CD4-positive, alpha-beta memory T cell (primary cell): ENCODE data around the gene ARRDC3. TPM values are rescaled to one million over a fixed set of nuclear protein-coding genes. Genes with fewer than 3 reads are reported as not detected.
"Not testable (repeated sequence)": the region's sequence is repeated elsewhere in the genome, so short reads cannot be mapped to it uniquely, and the experiment has no call there.

ENCODE experiments used
- CTCF ChIA-PET: fragments of 350-600 bp; sonication (Branson Sonifier 250); formaldehyde crosslinking; loops from one replicate; lab custom pipeline; 2021; ENCODE audit warnings: inconsistent platforms; ENCODE audit not compliant: partially characterized antibody; lab: Charles Lee
- POLR2A ChIA-PET: fragments of 350-600 bp; sonication (Branson Sonifier 250); formaldehyde crosslinking; loops from one replicate; lab custom pipeline; 2021; ENCODE audit not compliant: partially characterized antibody; lab: Charles Lee
- DNase-seq, 5 donors: peaks; one replicate each; pipeline versions ENCODE4 v3.0.0 to v3.0.0-alpha.2; 2020 to 2022; ENCODE audit warnings: mixed read lengths in 1 of 5
- H3K27ac ChIP-seq: one replicate; pipeline ENCODE4 v1.7.0; 2013; ENCODE audit warnings: low read depth, low read length
- H3K27me3 ChIP-seq: 2 replicates; pipeline ENCODE4 v1.7.0; 2013; ENCODE audit warnings: mild to moderate bottlenecking, low read length, moderate library complexity; ENCODE audit not compliant: insufficient read depth
- H3K36me3 ChIP-seq: 2 replicates; pipeline ENCODE4 v1.7.0; 2013; ENCODE audit warnings: mild to moderate bottlenecking, low read length, moderate library complexity; ENCODE audit not compliant: insufficient read depth
- H3K4me1 ChIP-seq: 2 replicates; pipeline ENCODE4 v1.7.0; 2013; ENCODE audit warnings: mild to moderate bottlenecking, low read length, moderate library complexity; ENCODE audit not compliant: insufficient read depth
- H3K4me3 ChIP-seq, 2 donors: one replicate each; pipeline ENCODE4 v1.7.0; 2013; ENCODE audit warnings: low read length in 2 of 2, mild to moderate bottlenecking in 1 of 2
- H3K9me3 ChIP-seq, 2 donors: one replicate each; pipeline ENCODE4 v1.7.0; 2013; ENCODE audit warnings: low read length in 2 of 2, control low read depth in 1 of 2; ENCODE audit not compliant: control insufficient read depth in 1 of 2
- H3K27ac Mint-ChIP-seq, 7 donors: one replicate each; pipeline ENCODE4 v1.8.0; 2020 to 2021; ENCODE audit warnings: mixed read lengths in 7 of 7, mild to moderate bottlenecking in 6 of 7, inconsistent platforms in 3 of 7, moderate library complexity in 3 of 7
- H3K27me3 Mint-ChIP-seq, 2 donors: one replicate each; pipeline ENCODE4 v1.8.0; 2020 to 2021; ENCODE audit warnings: mixed read lengths in 2 of 2
- H3K36me3 Mint-ChIP-seq, 2 donors: one replicate each; pipeline ENCODE4 v1.8.0; 2020 to 2021; ENCODE audit warnings: mixed read lengths in 2 of 2, inconsistent platforms in 1 of 2, mild to moderate bottlenecking in 1 of 2
- H3K4me1 Mint-ChIP-seq, 4 donors: one replicate each; pipeline ENCODE4 v1.8.0; 2020 to 2021; ENCODE audit warnings: mixed read lengths in 4 of 4, mild to moderate bottlenecking in 1 of 4
- H3K4me3 Mint-ChIP-seq, 8 donors: one replicate each; pipeline ENCODE4 v1.8.0; 2020 to 2021; ENCODE audit warnings: mixed read lengths in 8 of 8, mild to moderate bottlenecking in 7 of 8, moderate library complexity in 6 of 8, inconsistent platforms in 3 of 8
- H3K9me3 Mint-ChIP-seq, 8 donors: one replicate each; pipeline ENCODE4 v1.8.0; 2020 to 2021; ENCODE audit warnings: mixed read lengths in 8 of 8, mild to moderate bottlenecking in 5 of 8, inconsistent platforms in 3 of 8, moderate library complexity in 1 of 8
- intact Hi-C: fragments of 100-400 bp; cut with micrococcal nuclease; formaldehyde crosslinking; loops from one replicate; pipeline ENCODE4 v1.15.1; 2023
- polyA plus RNA-seq, 2 donors: library from polyadenylated mRNA; unstranded; fragments of 300-500 nt; fragmentation: Illumina TruSeq; gene quantifications; one replicate each; pipeline ENCODE4 v1.2.3, GENCODE V29; 2021
- total RNA-seq, 2 experiments: library from RNA; stranded (reverse); gene quantifications; one replicate each; pipeline ENCODE4 v1.2.3, GENCODE V29; 2021

ARRDC3 gene
- total and polyA plus RNA-seq, 4 experiments from 2014 or later, result 46.7 to 130 (median 95.0) TPM

- POLR2A ChIA-PET, result no interaction called here
- no peaks in the 10 kb centered on the region for H3K4me1 ChIP-seq
- H3K9me3 ChIP-seq, result no peaks in the 10 kb centered on the region
- H3K36me3 ChIP-seq, result no peaks in the 10 kb centered on the region
- no peak for DNase-seq
- H3K36me3 Mint-ChIP-seq, result peaks cover 0 to 3% of the 10 kb centered on the region in 2 donors
- no peaks in the 10 kb centered on the region for H3K4me1 Mint-ChIP-seq
- intact Hi-C loops, result no loop called here
- no peak overlapping the region for H3K4me3 ChIP-seq
- no peak overlapping the region for H3K27ac Mint-ChIP-seq
- no peaks in the 10 kb centered on the region for H3K27me3 Mint-ChIP-seq
- H3K27me3 ChIP-seq, result no peaks in the 10 kb centered on the region
- H3K4me3 Mint-ChIP-seq, result no peak overlapping the region
- H3K9me3 Mint-ChIP-seq, result no peaks in the 10 kb centered on the region
- H3K27ac ChIP-seq, result no peak overlapping the region
- CTCF ChIA-PET, result no interaction called here
These were observed 20.3 kb upstream of the ARRDC3 start for GRCh38 chr5:91403438-91403837.

- Histone ChIP-seq H3K4me1 (no peaks in the 10 kb centered on the region), H3K27ac (no peak overlapping the region), H3K9me3 (no peaks in the 10 kb centered on the region), H3K27me3 (no peaks in the 10 kb centered on the region), H3K4me3 (no peak overlapping the region), H3K36me3 (no peaks in the 10 kb centered on the region)
- no peaks in the 10 kb centered on the region for H3K27me3 Mint-ChIP-seq
- peaks cover 0 to 7% of the 10 kb centered on the region in 2 donors for H3K36me3 Mint-ChIP-seq
- H3K27ac Mint-ChIP-seq, result no peak overlapping the region
- no peaks in the 10 kb centered on the region for H3K9me3 Mint-ChIP-seq
- H3K4me1 Mint-ChIP-seq, result peaks cover 0 to 5% (median under 1%) of the 10 kb centered on the region in 4 donors
- H3K4me3 Mint-ChIP-seq, result no peak overlapping the region
- ChIA-PET POLR2A (no interaction called here), CTCF (no interaction called here)
- intact Hi-C loops, result no loop called here
- DNase-seq, result no peak
These were observed 18.1 kb upstream of the ARRDC3 start for GRCh38 chr5:91401175-91401574.

- Mint-ChIP-seq H3K4me1 (peaks cover 0 to 5% (median under 1%) of the 10 kb centered on the region in 4 donors), H3K27me3 (no peaks in the 10 kb centered on the region), H3K4me3 (no peak overlapping the region), H3K36me3 (peaks cover 0 to 7% of the 10 kb centered on the region in 2 donors), H3K27ac (peak overlapping the region in 1 of 7 donors; percentile 37), H3K9me3 (no peaks in the 10 kb centered on the region)
- ChIA-PET POLR2A (interaction anchor here (0.6 to 1.0 kb wide), 2 partner anchors 61 to 174 kb away, joined by 3 to 5 read pairs; no protein-coding TSS in a partner anchor), CTCF (interaction anchor here (3.2 kb wide), 1 partner anchor 12 kb away, joined by 15 read pairs; no protein-coding TSS in a partner anchor)
- no peak for DNase-seq
- Histone ChIP-seq H3K4me3 (no peak overlapping the region), H3K36me3 (no peaks in the 10 kb centered on the region), H3K4me1 (no peaks in the 10 kb centered on the region), H3K27ac (no peak overlapping the region), H3K27me3 (no peaks in the 10 kb centered on the region), H3K9me3 (no peaks in the 10 kb centered on the region)
- intact Hi-C loops, result no loop called here
These were observed 14.7 kb upstream of the ARRDC3 start for GRCh38 chr5:91397791-91398190.

- POLR2A ChIA-PET, result interaction anchor here (1.1 kb wide), 1 partner anchor 9 kb away, joined by 4 read pairs; no protein-coding TSS in a partner anchor
- Histone ChIP-seq H3K27me3 (no peaks in the 10 kb centered on the region), H3K4me3 (no peak overlapping the region), H3K9me3 (no peaks in the 10 kb centered on the region), H3K36me3 (no peaks in the 10 kb centered on the region), H3K4me1 (no peaks in the 10 kb centered on the region), H3K27ac (no peak overlapping the region)
- peak in 1 of 5 donors; percentile 12 for DNase-seq
- Mint-ChIP-seq H3K36me3 (no peaks in the 10 kb centered on the region), H3K9me3 (no peaks in the 10 kb centered on the region), H3K4me1 (peaks cover 0 to 5% (median 3%) of the 10 kb centered on the region in 4 donors), H3K27me3 (no peaks in the 10 kb centered on the region), H3K4me3 (no peak overlapping the region), H3K27ac (no peak overlapping the region)
- intact Hi-C loops, result no loop called here
- CTCF ChIA-PET, result interaction anchor here (1.2 to 9.1 kb wide), 3 partner anchors 29 to 171 kb away, joined by 3 to 280 read pairs (median 10); no protein-coding TSS in a partner anchor
These were observed 7.2 kb upstream of the ARRDC3 start for GRCh38 chr5:91390268-91390667.

- H3K27ac Mint-ChIP-seq, result peak overlapping the region in 1 of 7 donors; percentile 53
- H3K27me3 Mint-ChIP-seq, H3K9me3 ChIP-seq, H3K36me3 Mint-ChIP-seq, H3K9me3 Mint-ChIP-seq, H3K27me3 ChIP-seq, DNase-seq, H3K4me1 Mint-ChIP-seq, H3K27ac ChIP-seq, H3K4me1 ChIP-seq, H3K4me3 ChIP-seq, H3K36me3 ChIP-seq, H3K4me3 Mint-ChIP-seq: not testable (repeated sequence)
- intact Hi-C loops, result loop anchor here (10.0 kb wide), 1 partner anchor 525 kb away; no protein-coding TSS in a partner anchor
- ChIA-PET POLR2A (interaction anchor here (1.1 kb wide), 1 partner anchor 9 kb away, joined by 4 read pairs; no protein-coding TSS in a partner anchor), CTCF (interaction anchor here (1.2 to 9.1 kb wide), 4 partner anchors 30 to 170 kb away, joined by 3 to 285 read pairs (median 145); no protein-coding TSS in a partner anchor)
These were observed 6.4 kb upstream of the ARRDC3 start for GRCh38 chr5:91389555-91389954.

GRCh38 chr5:91388362-91388761 lies 5.2 kb upstream of the ARRDC3 start:
- ChIA-PET POLR2A (no interaction called here), CTCF (interaction anchor here (7.2 to 9.1 kb wide), 3 partner anchors 32 to 169 kb away, joined by 92 to 285 read pairs (median 280); no protein-coding TSS in a partner anchor)
- no peaks in the 10 kb centered on the region for H3K27me3 Mint-ChIP-seq
- peaks cover 12% of the 10 kb centered on the region for H3K4me1 ChIP-seq
- no peak overlapping the region for H3K4me3 ChIP-seq
- H3K36me3 Mint-ChIP-seq, result peaks cover 0 to 3% of the 10 kb centered on the region in 2 donors
- no peaks in the 10 kb centered on the region for H3K9me3 ChIP-seq
- no peak for DNase-seq
- H3K4me1 Mint-ChIP-seq, result peaks cover 16 to 22% (median 17%) of the 10 kb centered on the region in 4 donors
- H3K4me3 Mint-ChIP-seq, result no peak overlapping the region
- no peaks in the 10 kb centered on the region for H3K36me3 ChIP-seq
- H3K27ac Mint-ChIP-seq, result no peak overlapping the region
- intact Hi-C loops, result loop anchor here (10.0 kb wide), 1 partner anchor 524 kb away; no protein-coding TSS in a partner anchor
- H3K27ac ChIP-seq, result no peak overlapping the region
- H3K27me3 ChIP-seq, result no peaks in the 10 kb centered on the region
- no peaks in the 10 kb centered on the region for H3K9me3 Mint-ChIP-seq

GRCh38 chr5:91386120-91386519 lies 3.0 kb upstream of the ARRDC3 start:
- H3K27me3 ChIP-seq, result no peaks in the 10 kb centered on the region
- no peaks in the 10 kb centered on the region for H3K36me3 ChIP-seq
- no peaks in the 10 kb centered on the region for H3K9me3 ChIP-seq
- Mint-ChIP-seq H3K27ac (no peak overlapping the region), H3K4me1 (peaks cover 16 to 23% (median 19%) of the 10 kb centered on the region in 4 donors), H3K27me3 (no peaks in the 10 kb centered on the region), H3K4me3 (no peak overlapping the region), H3K36me3 (peaks cover 0 to 23% of the 10 kb centered on the region in 2 donors), H3K9me3 (no peaks in the 10 kb centered on the region)
- peaks cover 12% of the 10 kb centered on the region for H3K4me1 ChIP-seq
- no peak overlapping the region for H3K4me3 ChIP-seq
- intact Hi-C loops, result loop anchor here (10.0 kb wide), 1 partner anchor 521 kb away; no protein-coding TSS in a partner anchor
- DNase-seq, result no peak
- CTCF ChIA-PET, result interaction anchor here (0.6 to 9.1 kb wide), 22 partner anchors 11 to 524 kb away, joined by 3 to 285 read pairs (median 13); no protein-coding TSS in a partner anchor
- POLR2A ChIA-PET, result interaction anchor here (0.7 to 6.1 kb wide), 5 partner anchors 73 to 166 kb away, joined by 3 to 230 read pairs (median 5); no protein-coding TSS in a partner anchor
- no peak overlapping the region for H3K27ac ChIP-seq
